ENCODE results near the gene NECTIN1. TPM values are rescaled to one million over a fixed set of nuclear protein-coding genes. Genes with fewer than 3 reads are reported as not detected.

The NECTIN1 gene
- total RNA-seq, 4 donors from 2014 or later: 11.6 to 23.6 (median 16.6) TPM

GRCh38 chr11:119668676-119669075, 60.3 kb downstream of the NECTIN1 start:
- peaks cover 0 to 20% (median 4%) of the 10 kb centered on the region in 4 donors for H3K4me1 ChIP-seq
- no peak for DNase-seq
- H3K27me3 ChIP-seq: no peaks in the 10 kb centered on the region
- H3K27ac ChIP-seq: no peak overlapping the region
- no peak overlapping the region for H3K4me3 ChIP-seq
- no peaks in the 10 kb centered on the region for H3K9me3 ChIP-seq
- H3K36me3 ChIP-seq: no peaks in the 10 kb centered on the region
- TF ChIP-seq CTCF (IDR thresholded peaks at IDR 0.05): no peak
- no peak for TF ChIP-seq POLR2A (IDR thresholded peaks at IDR 0.05)

DNA sequence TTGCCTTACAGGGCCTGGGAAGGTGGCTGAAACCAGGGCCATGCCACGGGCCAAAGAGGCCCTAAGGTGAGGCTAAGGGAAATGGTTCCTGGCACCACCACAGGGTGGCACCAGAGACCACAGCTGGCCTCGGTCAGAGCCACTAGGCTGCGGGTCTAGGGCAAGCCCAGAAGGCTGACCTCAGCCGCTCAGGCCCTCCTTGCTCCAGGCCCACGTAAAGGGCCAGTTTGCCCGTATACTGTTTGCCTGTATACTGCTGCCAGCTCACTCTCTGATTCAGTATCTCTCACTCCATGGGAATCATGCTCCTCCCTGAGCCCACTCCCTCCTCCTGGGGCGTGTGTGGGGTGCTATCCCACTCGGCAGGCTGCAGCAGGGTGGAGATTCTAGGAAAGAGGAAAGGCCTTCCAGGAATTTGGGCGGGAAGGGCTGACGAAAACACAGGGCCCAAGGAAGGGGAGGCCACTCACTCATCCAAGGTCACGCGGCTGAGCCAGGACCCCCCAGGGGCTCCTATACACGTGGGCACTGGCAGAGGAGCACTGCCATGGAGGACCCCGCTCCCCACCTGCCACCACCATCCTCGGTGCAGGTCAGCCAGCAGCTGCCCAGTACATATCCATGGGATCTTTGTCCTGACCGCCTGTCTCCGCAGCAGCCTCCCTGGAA, 62.4 kb downstream of the NECTIN1 start:
- H3K4me1 ChIP-seq: peaks cover 0 to 12% (median 0%) of the 10 kb centered on the region in 4 donors
- peak; percentile 50 to 87 (median 84) for DNase-seq
- TF ChIP-seq POLR2A (IDR thresholded peaks at IDR 0.05) (peak in 1 of 2 donors; percentile 17), CTCF (IDR thresholded peaks at IDR 0.05) (peak; percentile 72 to 98 (median 91))
- no peaks in the 10 kb centered on the region for H3K36me3 ChIP-seq
- H3K27me3 ChIP-seq: no peaks in the 10 kb centered on the region
- H3K27ac ChIP-seq: no peak overlapping the region
- H3K4me3 ChIP-seq: no peak overlapping the region
- H3K9me3 ChIP-seq: no peaks in the 10 kb centered on the region

- no peak overlapping the region for H3K27ac ChIP-seq
- no peaks in the 10 kb centered on the region for H3K9me3 ChIP-seq
- H3K36me3 ChIP-seq: no peaks in the 10 kb centered on the region
- no peak for TF ChIP-seq POLR2A (IDR thresholded peaks at IDR 0.05)
- no peak for TF ChIP-seq CTCF (IDR thresholded peaks at IDR 0.05)
- H3K4me3 ChIP-seq: no peak overlapping the region
- DNase-seq: no peak
- peaks cover 0 to 9% (median 0%) of the 10 kb centered on the region in 4 donors for H3K4me1 ChIP-seq
- no peaks in the 10 kb centered on the region for H3K27me3 ChIP-seq
Measured at GRCh38 chr11:119666061-119666460, 62.9 kb downstream of the NECTIN1 start.

- Histone ChIP-seq H3K36me3 (no peaks in the 10 kb centered on the region), H3K27ac (no peak overlapping the region)
Measured at GRCh38 chr11:119664701-119665420, 64.1 kb downstream of the NECTIN1 start.

GRCh38 chr11:119664063-119664572, 64.9 kb downstream of the NECTIN1 start:
- Histone ChIP-seq H3K27ac (no peak overlapping the region), H3K27me3 (no peaks in the 10 kb centered on the region), H3K9me3 (no peaks in the 10 kb centered on the region), H3K4me1 (peaks cover 0 to 9% (median 0%) of the 10 kb centered on the region in 4 donors), H3K4me3 (no peak overlapping the region), H3K36me3 (no peaks in the 10 kb centered on the region)
- no peak for DNase-seq
- TF ChIP-seq POLR2A (IDR thresholded peaks at IDR 0.05) (no peak), CTCF (IDR thresholded peaks at IDR 0.05) (no peak)

More at GRCh38 chr11:119664701-119665420, 64.1 kb downstream of the NECTIN1 start:
- Histone ChIP-seq H3K9me3 (no peaks in the 10 kb centered on the region), H3K4me1 (peaks cover 0 to 9% (median 0%) of the 10 kb centered on the region in 4 donors), H3K27me3 (no peaks in the 10 kb centered on the region), H3K4me3 (no peak overlapping the region)
- TF ChIP-seq POLR2A (IDR thresholded peaks at IDR 0.05): no peak
- no peak for TF ChIP-seq CTCF (IDR thresholded peaks at IDR 0.05)
- DNase-seq: no peak
